ENCODE data around the gene PLPPR2.
"Not testable (repeated sequence)": the region's sequence is repeated elsewhere in the genome, so short reads cannot be mapped to it uniquely, and the experiment has no call there.

PLPPR2 gene

DNA sequence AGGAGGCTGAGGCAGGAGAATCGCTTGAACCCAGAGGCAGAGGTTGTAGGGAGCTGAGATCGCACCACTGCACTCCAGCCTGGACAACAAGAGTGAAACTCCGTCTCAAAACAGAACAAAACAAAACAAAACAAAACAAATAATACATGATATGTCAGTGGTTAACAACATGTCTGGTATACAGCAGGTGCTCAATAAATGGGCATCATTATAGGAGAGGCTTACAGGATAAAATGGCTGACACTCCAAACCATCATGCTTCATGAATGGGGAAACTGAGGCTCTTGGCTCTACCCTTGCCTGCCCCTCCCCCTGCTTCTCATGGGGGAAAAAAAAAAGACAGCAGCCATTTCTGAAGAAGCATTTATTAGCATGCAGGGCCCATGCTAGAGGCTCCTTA lies 12.8 kb upstream of the PLPPR2 start:
- no peak for DNase-seq

GRCh38 chr19:11345122-11345803 lies 10.0 kb upstream of the PLPPR2 start:
- DNase-seq = no peak

DNA sequence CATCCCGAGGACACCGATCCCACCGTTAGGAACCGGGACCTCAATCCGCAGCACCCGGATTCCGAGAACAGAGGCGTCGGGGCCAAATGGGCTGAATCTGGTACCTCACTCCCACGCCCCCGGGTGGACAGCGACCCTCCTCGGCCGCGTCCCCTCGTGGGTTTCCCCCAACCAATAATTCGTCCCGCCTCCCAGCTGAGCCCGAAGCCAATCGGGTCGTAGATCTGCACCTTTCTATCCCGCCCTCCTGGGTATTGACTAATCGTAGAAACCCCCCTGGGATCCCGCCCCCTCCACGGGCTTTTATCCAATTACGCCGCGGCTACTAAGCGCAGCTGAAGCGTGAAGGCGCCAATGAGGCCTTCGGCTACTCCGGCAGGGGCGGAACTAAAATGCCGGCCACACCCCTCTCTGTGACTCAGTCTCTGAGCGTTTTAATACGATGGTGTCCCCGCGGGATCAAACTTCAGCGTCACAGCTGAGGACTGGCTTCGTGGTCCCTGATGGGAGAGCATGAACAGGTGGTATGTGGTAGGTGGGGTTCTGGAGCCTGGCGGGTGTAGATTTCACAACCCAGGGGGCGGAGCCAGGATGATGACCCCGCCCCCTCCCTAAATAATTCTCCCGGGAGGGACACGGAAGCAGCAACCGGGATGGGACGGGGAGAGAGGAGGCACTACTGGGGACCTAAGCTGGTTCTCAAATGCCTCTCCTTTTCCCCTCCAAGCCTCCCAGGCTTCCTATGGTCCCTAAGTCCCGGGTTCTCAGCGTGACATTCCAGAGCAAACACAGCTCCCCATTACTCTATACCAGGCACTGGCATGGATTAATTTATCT lies 8.9 kb upstream of the PLPPR2 start, which contains the start of the genes CCDC159 and TMEM205:
CCDC159 (plus strand) TSS at position 416 of the 837 bp plus-strand sequence; CDS start at position 504, 88 bp downstream.
TMEM205 (minus strand) TSS at position 165 of the 837 bp plus-strand sequence. CDS start 649 bp downstream, outside the sequence.
- peak; percentile 97 to 99 for DNase-seq

- DNase-seq = no peak
Measured at GRCh38 chr19:11347546-11348039, 7.6 kb upstream of the PLPPR2 start.

DNA sequence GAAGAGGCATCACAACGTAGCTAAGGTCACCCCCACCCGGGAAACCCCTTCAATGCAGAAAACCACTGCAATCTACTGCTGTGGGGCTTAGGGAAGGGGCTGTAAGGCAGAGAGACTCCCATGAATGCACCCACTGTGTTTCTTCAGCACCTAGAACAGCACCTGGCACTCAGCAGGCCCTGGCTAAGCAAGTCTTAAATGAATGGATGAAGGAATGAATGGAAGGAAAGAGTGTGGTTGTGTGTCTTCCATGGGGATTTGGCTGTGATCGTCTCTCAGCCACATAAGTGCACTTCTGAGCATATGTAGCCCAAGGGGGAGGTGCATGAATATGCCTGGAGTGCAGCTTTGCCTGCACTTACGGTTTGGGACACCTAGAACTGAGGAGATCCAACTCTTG lies 6.1 kb upstream of the PLPPR2 start:
- no peak for DNase-seq

- not testable (repeated sequence) for DNase-seq
Measured at GRCh38 chr19:11354102-11354501, 1.1 kb upstream of the PLPPR2 start.

- DNase-seq = no peak
Measured at GRCh38 chr19:11356074-11356397, 804 bp downstream of the PLPPR2 start.

DNA sequence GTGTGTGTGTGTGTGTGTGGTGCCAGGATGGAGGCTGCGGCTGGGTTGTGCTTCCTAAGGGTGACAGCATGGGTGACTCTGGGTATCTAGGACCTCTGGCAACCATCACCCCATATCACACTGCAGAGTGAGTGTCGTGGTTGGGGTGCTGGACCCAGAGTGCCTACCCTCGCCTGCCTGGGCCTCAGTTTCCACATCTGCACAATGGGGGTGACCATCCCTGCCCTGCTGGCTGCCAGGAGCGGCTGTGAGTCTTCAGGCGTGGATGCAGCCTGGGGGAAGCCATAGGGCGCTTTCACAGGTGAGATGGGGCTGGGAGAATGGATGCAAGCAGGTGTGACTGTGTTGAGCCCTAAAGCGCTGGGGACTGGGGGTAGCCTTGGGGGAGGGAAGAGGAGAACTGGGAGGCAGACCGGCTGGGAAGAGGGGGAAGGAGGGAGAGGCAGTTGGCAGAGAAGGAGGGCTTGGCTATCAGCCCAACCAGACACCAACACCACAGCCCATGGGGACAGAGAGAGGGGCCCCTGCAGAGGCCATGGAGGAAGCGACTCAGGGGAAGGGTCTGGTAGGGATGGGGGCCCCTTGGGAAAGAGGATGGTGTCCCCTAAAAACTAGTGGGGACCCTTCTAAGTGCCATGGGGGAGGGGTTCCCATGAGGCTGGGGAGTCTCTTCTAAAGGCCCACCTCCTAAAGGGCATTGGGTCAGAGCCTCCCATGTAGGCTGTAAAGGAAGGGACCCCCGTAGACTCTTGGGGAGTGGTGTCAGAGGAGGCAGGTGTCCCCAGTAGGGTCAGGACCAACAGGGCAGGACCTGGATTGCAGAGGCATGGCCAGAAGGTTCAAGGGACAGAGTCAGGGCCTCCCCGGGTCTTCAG lies 1.7 kb downstream of the PLPPR2 start:
- no peak for DNase-seq

DNA sequence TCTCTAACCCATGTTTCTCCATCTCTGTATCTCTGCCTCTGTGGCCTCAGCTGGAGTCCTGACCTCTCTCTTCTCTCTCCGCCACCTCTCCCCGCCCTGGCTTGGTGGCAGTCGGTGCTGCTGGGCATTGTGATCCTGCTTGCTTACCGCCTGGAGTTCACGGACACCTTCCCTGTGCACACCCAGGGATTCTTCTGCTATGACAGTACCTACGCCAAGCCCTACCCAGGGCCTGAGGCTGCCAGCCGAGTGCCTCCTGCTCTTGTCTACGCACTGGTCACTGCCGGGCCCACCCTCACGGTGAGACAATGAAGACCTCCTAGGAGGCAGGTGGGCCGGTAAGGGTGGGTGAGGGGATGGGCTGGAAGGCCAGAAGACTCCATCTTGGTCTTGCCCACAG lies 4.2 kb downstream of the PLPPR2 start:
- no peak for DNase-seq

- no peak for DNase-seq
Measured at GRCh38 chr19:11361037-11361770, 6.0 kb downstream of the PLPPR2 start.

GRCh38 chr19:11361771-11362731 lies 6.8 kb downstream of the PLPPR2 start:
- DNase-seq = no peak

- no peak for DNase-seq
Measured at GRCh38 chr19:11363881-11364280, 8.6 kb downstream of the PLPPR2 start.

GRCh38 chr19:11364296-11364904 lies 9.2 kb downstream of the PLPPR2 start:
- DNase-seq = no peak

- no peak for DNase-seq
Measured at GRCh38 chr19:11364935-11365334, 9.7 kb downstream of the PLPPR2 start.

- no peak for DNase-seq
Measured at GRCh38 chr19:11365557-11366117, 10.4 kb downstream of the PLPPR2 start.

GRCh38 chr19:11367528-11367927 lies 12.3 kb downstream of the PLPPR2 start:
- DNase-seq = no peak

- no peak for DNase-seq
Measured at GRCh38 chr19:11370744-11371143, 15.5 kb downstream of the PLPPR2 start.

GRCh38 chr19:11373166-11373884 lies 18.1 kb downstream of the PLPPR2 start:
- DNase-seq = peak; percentile 45 to 51

DNA sequence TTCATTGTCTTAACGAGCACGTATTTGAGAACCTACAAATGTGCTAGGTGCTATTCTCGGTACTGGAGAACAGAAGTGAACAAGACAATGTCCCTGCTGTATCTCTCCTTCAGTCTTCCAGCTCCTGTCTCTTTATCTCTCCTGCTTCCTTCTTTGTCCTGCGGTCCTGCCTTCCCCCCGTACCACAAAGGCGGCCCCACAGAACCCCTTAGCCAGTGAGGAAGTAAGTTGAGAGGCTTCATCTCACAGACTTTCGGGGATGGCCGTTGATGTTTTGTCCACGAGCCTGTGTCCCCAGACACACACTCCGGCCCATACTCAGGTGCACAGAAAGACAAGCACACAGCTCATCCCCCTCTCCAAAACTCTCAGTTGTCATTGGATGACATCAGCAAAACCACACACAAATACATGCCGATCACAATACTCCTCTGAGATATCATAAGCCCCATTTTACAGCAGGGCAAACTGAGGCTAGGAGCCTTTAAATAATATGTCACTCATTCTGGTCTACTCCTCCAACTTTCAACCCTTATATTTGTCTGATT lies 18.7 kb downstream of the PLPPR2 start:
- DNase-seq = peak; percentile 45 to 58
